D341Med (cell line): Measurements from ENCODE around the gene KL.

Experiments used
- DNase-seq: peaks from one replicate; pipeline ENCODE4 v3.0.0; 2012; ENCODE audit warnings: low spot score

KL gene

GRCh38 chr13:33016414-33017322 is at the start of gene KL:
KL (plus strand) TSS chr13:33016423; CDS start chr13:33016441, 18 bp downstream.
- peak; percentile 72 for DNase-seq

- DNase-seq, result no peak
Measured at GRCh38 chr13:32967584-32968182, 48.5 kb upstream of the KL start.

- no peak for DNase-seq
Measured at GRCh38 chr13:32968316-32968715, 47.9 kb upstream of the KL start.

GRCh38 chr13:32968793-32969192 is 47.4 kb upstream of the KL start:
- DNase-seq, result no peak

GRCh38 chr13:32969516-32969941 is 46.7 kb upstream of the KL start:
- DNase-seq, result no peak

GRCh38 chr13:32976056-32976805 is 40.0 kb upstream of the KL start:
- no peak for DNase-seq

- DNase-seq, result no peak
Measured at GRCh38 chr13:32976912-32977311, 39.3 kb upstream of the KL start.

GRCh38 chr13:32977321-32977720 is 38.9 kb upstream of the KL start:
- no peak for DNase-seq

- no peak for DNase-seq
Measured at GRCh38 chr13:32978278-32978677, 37.9 kb upstream of the KL start.

- no peak for DNase-seq
Measured at GRCh38 chr13:32983058-32983457, 33.2 kb upstream of the KL start.

GRCh38 chr13:32984857-32985626 is 31.2 kb upstream of the KL start:
- DNase-seq, result no peak

- DNase-seq, result no peak
Measured at GRCh38 chr13:32986552-32986951, 29.7 kb upstream of the KL start.

- DNase-seq, result no peak
Measured at GRCh38 chr13:32987462-32987861, 28.8 kb upstream of the KL start.

- DNase-seq, result no peak
Measured at GRCh38 chr13:32988608-32989289, 27.5 kb upstream of the KL start.

GRCh38 chr13:32989290-32989667 is 26.9 kb upstream of the KL start:
- DNase-seq, result no peak

GRCh38 chr13:32989942-32990341 is 26.3 kb upstream of the KL start:
- no peak for DNase-seq

- no peak for DNase-seq
Measured at GRCh38 chr13:32993145-32993544, 23.1 kb upstream of the KL start.

- DNase-seq, result no peak
Measured at GRCh38 chr13:32997399-32997798, 18.8 kb upstream of the KL start.

GRCh38 chr13:32998966-32999365 is 17.3 kb upstream of the KL start:
- DNase-seq, result no peak

- DNase-seq, result no peak
Measured at GRCh38 chr13:33000365-33000764, 15.9 kb upstream of the KL start.

- no peak for DNase-seq
Measured at GRCh38 chr13:33003458-33004019, 12.7 kb upstream of the KL start.
